Astrocyte of the cerebellum (primary cell): ENCODE results near the gene TIE1.

Experiments used
- DNase-seq: peaks from one replicate; pipeline ENCODE4 v3.0.0-alpha.2; 2011; ENCODE audit warnings: low read depth
- H3K4me3 ChIP-seq: 2 replicates; pipeline ENCODE4 v1.5.1; 2011; ENCODE audit warnings: mild to moderate bottlenecking, low read depth, low read length, moderate library complexity
- CTCF ChIP-seq: IDR thresholded peaks from 2 replicates; pipeline ENCODE4 v1.5.1; 2012; ENCODE audit warnings: low read length, low read depth, moderate library complexity, mild to moderate bottlenecking; ENCODE audit errors: missing control alignments
- in situ Hi-C: cut with HindIII; loops from 2 replicates; pipeline ENCODE4 v1.10.0; 2017; ENCODE audit warnings: low sequenced_read_pairs

Gene TIE1

GRCh38 chr1:43319766-43320165, 19.0 kb downstream of the TIE1 start:
- no peak for TF ChIP-seq CTCF
- H3K4me3 ChIP-seq: no peak overlapping the region
- no peak for DNase-seq
- in situ Hi-C loops: no loop called here

- in situ Hi-C loops: no loop called here
Observed at GRCh38 chr1:43321331-43321891, 20.6 kb downstream of the TIE1 start.

GRCh38 chr1:43322506-43322905, 21.7 kb downstream of the TIE1 start:
- DNase-seq: no peak
- TF ChIP-seq CTCF: no peak
- no peak overlapping the region for H3K4me3 ChIP-seq
- in situ Hi-C loops: no loop called here

More at GRCh38 chr1:43321331-43321891, 20.6 kb downstream of the TIE1 start:
- no peak overlapping the region for H3K4me3 ChIP-seq
- TF ChIP-seq CTCF: no peak
- no peak for DNase-seq

- in situ Hi-C loops: no loop called here
- no peak for TF ChIP-seq CTCF
- H3K4me3 ChIP-seq: no peak overlapping the region
Observed at GRCh38 chr1:43324810-43325209, 24.0 kb downstream of the TIE1 start.

GRCh38 chr1:43325381-43325780, 24.6 kb downstream of the TIE1 start:
- in situ Hi-C loops: no loop called here
- no peak for TF ChIP-seq CTCF
- DNase-seq: no peak
- no peak overlapping the region for H3K4me3 ChIP-seq

More at GRCh38 chr1:43324810-43325209, 24.0 kb downstream of the TIE1 start:
- DNase-seq: no peak

- TF ChIP-seq CTCF: no peak
- in situ Hi-C loops: no loop called here
- no peak overlapping the region for H3K4me3 ChIP-seq
- no peak for DNase-seq
Observed at GRCh38 chr1:43327549-43328292, 26.9 kb downstream of the TIE1 start.
